ENCODE results near the gene RESF1. TPM values are rescaled to one million over a fixed set of nuclear protein-coding genes. Genes with fewer than 3 reads are reported as not detected.

Gene RESF1
- total RNA-seq, 3 donors from 2014 or later = 75.0 to 123 (median 99.6) TPM

- Histone ChIP-seq H3K27me3 (no peaks in the 10 kb centered on the region), H3K4me1 (no peaks in the 10 kb centered on the region), H3K4me3 (no peak overlapping the region), H3K27ac (no peak overlapping the region), H3K36me3 (no peaks in the 10 kb centered on the region), H3K9me3 (peaks cover 0 to 5% of the 10 kb centered on the region in 2 donors)
- TF ChIP-seq POLR2AphosphoS5 (IDR thresholded peaks at IDR 0.05) (no peak), CTCF (IDR thresholded peaks at IDR 0.05) (no peak), POLR2A (IDR thresholded peaks at IDR 0.05) (no peak)
- DNase-seq (ENCODE audit: low spot score in 2 of 2) = no peak
- intact Hi-C loops (cut with DNase I; ENCODE audit: low total_unique reads) = no loop called here
These were observed 9.1 kb upstream of the RESF1 start for GRCh38 chr12:31950088-31950487.

- Histone ChIP-seq H3K27me3 (no peaks in the 10 kb centered on the region), H3K9me3 (peaks cover 0 to 5% of the 10 kb centered on the region in 2 donors), H3K27ac (no peak overlapping the region), H3K36me3 (no peaks in the 10 kb centered on the region), H3K4me1 (no peaks in the 10 kb centered on the region), H3K4me3 (no peak overlapping the region)
- TF ChIP-seq POLR2A (IDR thresholded peaks at IDR 0.05) = no peak
- TF ChIP-seq POLR2AphosphoS5 (IDR thresholded peaks at IDR 0.05) = no peak
- no peak for TF ChIP-seq CTCF (IDR thresholded peaks at IDR 0.05)
- DNase-seq (ENCODE audit: low spot score in 2 of 2) = no peak
- intact Hi-C loops (cut with DNase I; ENCODE audit: low total_unique reads) = no loop called here
These were observed 8.7 kb upstream of the RESF1 start for GRCh38 chr12:31950492-31950891.

- intact Hi-C loops (cut with DNase I; ENCODE audit: low total_unique reads) = no loop called here
- H3K4me3 ChIP-seq = no peak overlapping the region
- H3K4me1 ChIP-seq = no peaks in the 10 kb centered on the region
- peaks cover 0 to 5% of the 10 kb centered on the region in 2 donors for H3K9me3 ChIP-seq
- no peaks in the 10 kb centered on the region for H3K36me3 ChIP-seq
- no peaks in the 10 kb centered on the region for H3K27me3 ChIP-seq
- no peak for DNase-seq (ENCODE audit: low spot score in 2 of 2)
- TF ChIP-seq CTCF (IDR thresholded peaks at IDR 0.05) (no peak), POLR2A (IDR thresholded peaks at IDR 0.05) (no peak), POLR2AphosphoS5 (IDR thresholded peaks at IDR 0.05) (no peak)
- no peak overlapping the region for H3K27ac ChIP-seq
These were observed 8.2 kb upstream of the RESF1 start for GRCh38 chr12:31951008-31951407.

- Histone ChIP-seq H3K36me3 (no peaks in the 10 kb centered on the region), H3K27ac (no peak overlapping the region), H3K4me3 (no peak overlapping the region), H3K4me1 (no peaks in the 10 kb centered on the region), H3K9me3 (peaks cover 0 to 5% of the 10 kb centered on the region in 2 donors), H3K27me3 (no peaks in the 10 kb centered on the region)
- TF ChIP-seq CTCF (IDR thresholded peaks at IDR 0.05) = no peak
- no peak for TF ChIP-seq POLR2A (IDR thresholded peaks at IDR 0.05)
- TF ChIP-seq POLR2AphosphoS5 (IDR thresholded peaks at IDR 0.05) = no peak
- intact Hi-C loops (cut with DNase I; ENCODE audit: low total_unique reads) = no loop called here
- DNase-seq (ENCODE audit: low spot score in 2 of 2) = no peak
These were observed 7.3 kb upstream of the RESF1 start for GRCh38 chr12:31951939-31952338.

GRCh38 chr12:31952418-31952817, 6.8 kb upstream of the RESF1 start:
- H3K4me3 ChIP-seq = no peak overlapping the region
- no peak for DNase-seq (ENCODE audit: low spot score in 2 of 2)
- peak overlapping the region in 1 of 2 donors; percentile 58 for H3K27ac ChIP-seq
- no peak for TF ChIP-seq POLR2AphosphoS5 (IDR thresholded peaks at IDR 0.05)
- no peak for TF ChIP-seq CTCF (IDR thresholded peaks at IDR 0.05)
- TF ChIP-seq POLR2A (IDR thresholded peaks at IDR 0.05) = no peak
- no peaks in the 10 kb centered on the region for H3K27me3 ChIP-seq
- no peaks in the 10 kb centered on the region for H3K36me3 ChIP-seq
- H3K9me3 ChIP-seq = peaks cover 0 to 5% of the 10 kb centered on the region in 2 donors
- intact Hi-C loops (cut with DNase I; ENCODE audit: low total_unique reads) = no loop called here
- H3K4me1 ChIP-seq = no peaks in the 10 kb centered on the region
